ENCODE data around the gene P2RY6. TPM values are rescaled to one million over a fixed set of nuclear protein-coding genes. Genes with fewer than 3 reads are reported as not detected.

P2RY6 gene
- total RNA-seq, 2 experiments from 2014 or later = not detected

DNA sequence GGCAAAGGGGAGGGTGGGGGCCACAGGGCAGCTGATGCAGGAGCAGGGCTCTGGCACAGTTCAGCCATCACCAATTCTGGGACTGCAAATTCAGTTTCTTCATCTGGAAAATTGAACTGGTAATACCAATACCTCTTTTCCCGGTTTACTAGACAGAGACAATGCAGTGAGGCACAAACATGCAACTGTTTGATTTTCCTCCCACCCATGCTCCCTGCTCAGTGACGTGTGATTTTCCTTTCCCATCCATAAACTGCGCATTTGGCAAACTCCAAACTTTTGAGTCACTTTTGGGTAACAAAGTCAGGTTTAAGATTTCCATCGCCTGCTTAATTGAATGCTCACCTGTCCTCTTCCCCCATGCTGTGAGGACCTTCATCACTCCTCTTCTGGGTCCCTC, 30.8 kb upstream of the P2RY6 start:
- ChIA-PET CTCF (interaction anchor here (0.5 to 0.9 kb wide), 2 partner anchors 68 to 1231 kb away, joined by 3 to 4 read pairs; no protein-coding TSS in a partner anchor), POLR2A (no interaction called here)
- H3K4me1 Mint-ChIP-seq = no peaks in the 10 kb centered on the region
- H3K9me3 Mint-ChIP-seq = no peaks in the 10 kb centered on the region
- H3K4me3 Mint-ChIP-seq = no peak overlapping the region
- DNase-seq = no peak
- H3K27ac Mint-ChIP-seq = no peak overlapping the region
- H3K36me3 Mint-ChIP-seq (ENCODE audit: low read depth) = no peaks in the 10 kb centered on the region
- H3K27me3 Mint-ChIP-seq = peaks cover 9% of the 10 kb centered on the region

DNA sequence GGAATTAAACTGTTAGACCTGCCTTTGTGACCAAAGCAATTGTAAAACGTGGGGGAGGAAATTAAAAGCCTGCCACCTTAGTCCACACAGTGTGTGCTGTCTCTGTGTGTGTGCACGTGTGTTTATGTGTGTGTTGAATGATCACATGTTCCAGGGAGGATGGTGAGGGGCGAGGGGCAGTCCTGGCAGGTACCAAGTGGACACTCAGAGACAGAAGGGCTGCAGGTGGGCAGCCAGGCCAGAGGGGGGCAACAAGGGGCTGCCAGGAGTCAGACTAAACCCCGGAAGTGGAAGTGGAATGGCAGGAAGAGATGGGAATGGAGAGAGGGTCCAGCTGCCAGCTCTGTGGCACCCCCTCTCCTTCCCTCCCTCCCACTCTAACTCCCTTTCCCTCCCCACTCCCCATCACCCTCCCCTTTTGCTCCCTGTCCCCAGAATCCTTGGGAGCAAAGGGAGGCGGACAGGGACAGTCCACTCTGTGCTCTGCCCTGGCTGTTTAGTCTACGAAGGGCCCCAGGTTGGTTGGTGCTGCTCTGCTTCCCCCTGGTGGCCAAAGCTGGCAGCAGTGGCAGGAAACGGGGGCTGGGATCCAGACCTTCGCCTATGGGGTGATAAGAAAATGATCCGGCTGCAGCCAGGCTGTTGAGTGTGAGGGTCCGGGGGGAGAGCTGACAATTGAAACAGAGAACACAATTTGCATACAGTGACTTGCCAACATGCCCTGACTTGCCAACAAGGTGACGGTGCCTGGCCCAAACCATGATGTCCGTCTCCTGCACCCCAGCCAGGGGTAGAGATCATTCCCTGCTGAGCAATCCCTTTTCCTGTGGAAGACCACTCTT, 29.7 kb upstream of the P2RY6 start:
- Mint-ChIP-seq H3K4me1 (peaks cover 4% of the 10 kb centered on the region), H3K36me3 (ENCODE audit: low read depth) (no peaks in the 10 kb centered on the region), H3K27me3 (peaks cover 9% of the 10 kb centered on the region), H3K4me3 (no peak overlapping the region), H3K9me3 (no peaks in the 10 kb centered on the region), H3K27ac (no peak overlapping the region)
- DNase-seq = peak; percentile 78
- ChIA-PET POLR2A (no interaction called here), CTCF (interaction anchor here (0.5 to 1.9 kb wide), 8 partner anchors 14 to 415 kb away, joined by 3 to 6 read pairs (median 3); no protein-coding TSS in a partner anchor)

DNA sequence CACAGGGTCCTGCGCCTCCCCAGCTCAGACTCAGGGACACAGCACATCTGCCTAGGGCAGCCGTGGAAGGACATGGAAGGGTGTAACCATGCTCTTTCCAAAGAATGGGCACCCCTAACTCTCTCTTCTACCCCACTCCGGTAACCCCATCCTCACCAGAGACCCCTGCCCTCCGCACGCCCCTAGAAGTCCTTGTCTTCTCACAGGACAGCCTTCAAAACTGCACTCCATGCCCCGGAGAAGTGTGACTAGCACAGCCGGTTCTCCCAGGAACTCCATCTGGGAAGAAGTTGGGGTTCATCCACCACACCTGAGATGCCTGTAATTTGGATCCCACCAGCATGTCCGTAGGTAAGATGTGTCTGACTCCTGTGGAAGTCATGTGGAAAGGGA, 29.0 kb upstream of the P2RY6 start:
- Mint-ChIP-seq H3K9me3 (no peaks in the 10 kb centered on the region), H3K27ac (no peak overlapping the region), H3K27me3 (peaks cover 9% of the 10 kb centered on the region), H3K4me1 (peaks cover 4% of the 10 kb centered on the region), H3K36me3 (ENCODE audit: low read depth) (no peaks in the 10 kb centered on the region), H3K4me3 (no peak overlapping the region)
- ChIA-PET CTCF (interaction anchor here (0.7 to 1.9 kb wide), 6 partner anchors 23 to 415 kb away, joined by 3 to 6 read pairs (median 3); no protein-coding TSS in a partner anchor), POLR2A (no interaction called here)
- no peak for DNase-seq

DNA sequence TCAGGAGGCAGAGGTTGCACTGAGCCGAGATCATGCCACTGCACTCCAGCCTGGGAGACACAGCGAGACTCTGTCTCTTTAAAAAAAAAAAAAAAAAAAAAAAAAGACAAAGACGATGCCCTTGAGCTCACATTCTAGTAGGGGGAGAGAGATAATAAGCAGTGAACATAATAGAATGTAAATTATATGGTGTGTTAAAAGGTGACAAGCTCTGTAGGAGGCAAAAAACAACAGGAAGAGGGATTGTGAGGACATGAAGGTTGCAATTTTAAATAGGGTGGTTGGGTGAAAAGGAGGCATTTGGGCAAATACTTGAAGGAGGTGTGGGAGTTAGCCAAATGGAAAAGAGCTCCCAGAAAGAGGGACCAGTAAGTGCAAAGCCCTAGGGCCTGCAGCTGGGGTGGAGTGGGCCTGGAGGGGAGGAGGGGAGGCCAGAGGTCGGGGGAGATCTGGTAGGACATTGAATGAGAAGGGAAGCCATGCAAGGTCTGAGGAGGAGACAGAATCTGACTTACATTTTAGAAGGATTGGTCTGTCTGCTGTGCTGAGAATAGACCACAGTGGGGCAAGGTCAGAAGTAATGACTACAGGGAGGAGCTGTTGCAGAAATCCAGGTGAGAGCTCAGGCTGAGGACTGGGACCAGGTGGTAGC, 27.4 kb upstream of the P2RY6 start:
- Mint-ChIP-seq H3K27ac (no peak overlapping the region), H3K4me1 (peaks cover 10% of the 10 kb centered on the region), H3K27me3 (peaks cover 9% of the 10 kb centered on the region), H3K4me3 (no peak overlapping the region), H3K36me3 (ENCODE audit: low read depth) (no peaks in the 10 kb centered on the region), H3K9me3 (no peaks in the 10 kb centered on the region)
- ChIA-PET CTCF (interaction anchor here (0.6 to 2.1 kb wide), 5 partner anchors 9 to 520 kb away, joined by 3 to 6 read pairs (median 3); no protein-coding TSS in a partner anchor), POLR2A (no interaction called here)
- DNase-seq = no peak

DNA sequence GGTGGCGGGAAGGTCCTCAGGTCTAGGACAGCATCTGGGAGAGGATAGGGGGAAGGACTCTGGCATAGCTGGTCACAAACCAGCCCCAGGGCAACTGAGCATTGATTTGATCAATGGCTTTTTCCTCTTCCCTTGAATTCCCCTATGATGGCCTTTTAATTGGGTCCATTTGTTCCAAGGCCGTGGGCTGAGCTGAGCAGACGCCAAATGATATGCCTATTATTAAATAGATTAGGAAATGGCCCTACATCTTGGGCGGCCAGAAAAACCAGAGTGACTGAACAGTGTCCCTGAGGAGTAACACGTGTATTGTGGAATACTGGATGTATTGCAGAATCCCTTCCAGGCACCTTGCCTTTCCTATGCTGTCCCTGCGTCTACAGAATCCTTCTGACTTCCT, 26.7 kb upstream of the P2RY6 start:
- H3K27ac Mint-ChIP-seq = no peak overlapping the region
- DNase-seq = no peak
- peaks cover 10% of the 10 kb centered on the region for H3K4me1 Mint-ChIP-seq
- H3K36me3 Mint-ChIP-seq (ENCODE audit: low read depth) = no peaks in the 10 kb centered on the region
- H3K9me3 Mint-ChIP-seq = no peaks in the 10 kb centered on the region
- no peak overlapping the region for H3K4me3 Mint-ChIP-seq
- ChIA-PET POLR2A (no interaction called here), CTCF (interaction anchor here (1.2 to 2.1 kb wide), 3 partner anchors 10 to 520 kb away, joined by 3 to 6 read pairs (median 6); no protein-coding TSS in a partner anchor)
- peaks cover 9% of the 10 kb centered on the region for H3K27me3 Mint-ChIP-seq

DNA sequence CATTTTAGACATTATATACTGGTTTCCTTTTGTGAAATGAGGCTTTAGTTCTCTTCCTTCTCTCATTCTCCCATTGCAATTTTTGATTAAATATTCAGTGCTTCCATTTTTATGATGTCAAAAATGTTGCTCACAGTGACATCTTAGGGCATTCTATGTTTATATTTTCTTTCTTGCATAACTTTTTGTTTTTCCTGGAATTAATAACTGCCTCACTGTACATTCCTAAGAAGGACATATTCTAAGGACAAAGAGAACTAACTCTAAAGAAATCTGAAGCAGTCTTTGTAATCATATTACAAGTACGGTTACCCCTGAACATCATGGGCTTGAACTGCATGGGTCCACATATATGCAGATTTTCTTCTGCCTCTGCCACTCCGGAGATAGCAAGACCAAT, 25.8 kb upstream of the P2RY6 start:
- H3K4me1 Mint-ChIP-seq = peaks cover 10% of the 10 kb centered on the region
- ChIA-PET POLR2A (no interaction called here), CTCF (interaction anchor here (0.6 kb wide), 1 partner anchor 334 kb away, joined by 3 read pairs; no protein-coding TSS in a partner anchor)
- peaks cover 9% of the 10 kb centered on the region for H3K27me3 Mint-ChIP-seq
- H3K36me3 Mint-ChIP-seq (ENCODE audit: low read depth) = no peaks in the 10 kb centered on the region
- no peak overlapping the region for H3K27ac Mint-ChIP-seq
- no peaks in the 10 kb centered on the region for H3K9me3 Mint-ChIP-seq
- DNase-seq = no peak
- no peak overlapping the region for H3K4me3 Mint-ChIP-seq

DNA sequence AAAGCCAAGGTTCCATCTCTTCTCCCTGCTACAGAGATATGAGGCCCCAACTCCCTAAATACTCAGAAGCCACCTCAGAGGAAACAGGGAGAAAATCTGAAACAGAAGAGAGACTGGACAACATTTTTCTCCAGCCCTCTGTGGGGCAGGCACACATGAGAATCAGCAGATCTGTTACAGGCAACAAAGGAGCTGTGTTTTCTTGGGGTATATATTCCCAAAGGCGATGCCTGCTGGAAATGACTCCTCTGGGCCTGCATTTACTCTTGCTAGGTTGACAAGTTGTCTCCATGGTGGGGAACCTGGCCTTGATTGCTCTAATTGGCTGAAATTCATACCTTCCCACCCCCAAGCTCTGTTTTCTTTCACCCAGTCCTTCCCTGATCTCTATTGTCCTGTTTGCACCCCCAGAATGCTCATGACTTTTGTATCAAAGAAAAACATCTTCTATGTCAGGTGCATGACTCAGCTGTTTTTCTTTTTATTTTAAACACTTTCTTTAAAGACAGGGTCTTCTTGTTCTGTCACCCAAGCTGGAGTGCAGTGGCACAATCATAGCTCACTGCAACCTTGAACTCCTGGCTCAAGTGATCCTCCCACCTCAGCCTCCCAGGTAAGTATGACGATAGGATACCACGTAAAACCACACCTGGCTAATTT, 23.5 kb upstream of the P2RY6 start:
- Mint-ChIP-seq H3K9me3 (no peaks in the 10 kb centered on the region), H3K27ac (no peak overlapping the region)
- POLR2A ChIA-PET = no interaction called here

DNA sequence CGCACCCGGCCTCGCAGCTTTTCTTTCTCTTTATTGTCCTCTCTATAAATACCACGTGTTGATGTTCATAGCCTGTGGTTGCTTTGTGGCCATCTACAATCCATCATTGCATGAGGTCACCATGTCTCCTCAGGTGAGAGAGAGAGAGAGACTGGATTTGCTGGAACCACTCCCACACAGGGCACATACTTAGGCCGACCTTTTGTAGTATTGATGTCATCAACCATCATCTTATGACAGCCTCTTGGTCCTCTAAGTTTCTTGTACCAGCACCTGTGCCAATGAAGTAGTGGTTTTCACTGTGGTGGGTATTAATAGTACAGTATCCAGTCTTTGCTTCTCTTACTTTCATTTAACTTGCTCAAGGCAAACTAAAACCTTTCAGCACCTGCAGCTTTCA, 22.8 kb upstream of the P2RY6 start:
- no peaks in the 10 kb centered on the region for H3K36me3 Mint-ChIP-seq (ENCODE audit: low read depth)
- no peaks in the 10 kb centered on the region for H3K9me3 Mint-ChIP-seq
- H3K4me3 Mint-ChIP-seq = no peak overlapping the region
- peaks cover 10% of the 10 kb centered on the region for H3K4me1 Mint-ChIP-seq
- POLR2A ChIA-PET = no interaction called here
- CTCF ChIA-PET = interaction anchor here (0.7 to 1.2 kb wide), 2 partner anchors 13 to 261 kb away, joined by 3 read pairs; no protein-coding TSS in a partner anchor
- H3K27ac Mint-ChIP-seq = no peak overlapping the region
- H3K27me3 Mint-ChIP-seq = peaks cover 7% of the 10 kb centered on the region
- DNase-seq = peak; percentile 19

More for the DNA sequence above, 23.5 kb upstream of the P2RY6 start:
- CTCF ChIA-PET = interaction anchor here (0.7 to 1.2 kb wide), 2 partner anchors 12 to 260 kb away, joined by 3 read pairs; no protein-coding TSS in a partner anchor
- Mint-ChIP-seq H3K36me3 (ENCODE audit: low read depth) (no peaks in the 10 kb centered on the region), H3K4me1 (peaks cover 10% of the 10 kb centered on the region), H3K4me3 (no peak overlapping the region), H3K27me3 (peaks cover 7% of the 10 kb centered on the region)
- DNase-seq = no peak

DNA sequence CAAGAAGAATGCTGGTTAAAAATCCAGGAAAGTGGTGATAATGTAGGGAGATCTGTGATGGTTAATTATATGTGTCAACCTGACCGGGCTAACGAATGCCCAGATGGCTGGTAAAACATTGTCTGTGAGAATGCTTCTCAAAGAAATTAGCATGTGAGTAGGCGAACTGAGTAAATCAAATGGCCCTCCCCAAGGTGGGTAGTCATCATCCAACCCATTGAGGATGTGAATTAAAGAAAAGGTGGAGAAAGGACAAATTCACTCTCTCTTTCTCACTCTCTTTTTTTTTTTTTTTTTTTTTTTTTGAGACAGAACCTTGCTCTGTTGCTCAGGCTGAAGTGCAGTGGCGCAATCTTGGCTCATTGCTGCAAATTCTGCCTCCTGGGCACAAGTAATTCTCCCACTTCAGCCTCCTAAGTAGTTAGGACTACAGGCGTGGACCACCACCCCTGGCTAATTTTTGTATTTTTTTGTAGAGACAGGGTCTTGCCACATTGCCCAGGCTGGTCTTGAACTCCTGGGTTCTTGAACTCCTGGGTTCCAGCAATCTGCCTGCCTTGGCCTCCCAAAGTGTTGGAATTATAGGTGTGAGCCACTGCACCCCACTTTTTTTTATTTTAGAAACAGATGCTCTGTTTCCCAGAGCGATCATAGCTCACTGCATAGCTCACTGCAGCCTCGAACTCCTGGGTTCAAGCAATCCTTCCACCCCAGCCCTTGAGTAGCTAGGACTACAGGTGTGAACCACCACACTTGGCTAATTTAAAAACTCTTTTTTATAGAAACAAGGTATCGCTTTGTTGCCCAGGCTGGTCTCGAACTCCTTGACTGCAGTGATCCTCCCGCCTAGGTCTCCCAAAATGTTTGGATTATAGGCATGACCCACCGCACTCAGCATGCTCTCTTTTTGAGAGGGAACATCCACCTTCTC, 22.0 kb upstream of the P2RY6 start:
- H3K4me1 Mint-ChIP-seq = peaks cover 10% of the 10 kb centered on the region
- H3K27me3 Mint-ChIP-seq = peaks cover 1% of the 10 kb centered on the region
- ChIA-PET CTCF (no interaction called here), POLR2A (no interaction called here)
- no peaks in the 10 kb centered on the region for H3K9me3 Mint-ChIP-seq
- no peak overlapping the region for H3K4me3 Mint-ChIP-seq
- no peaks in the 10 kb centered on the region for H3K36me3 Mint-ChIP-seq (ENCODE audit: low read depth)
- no peak overlapping the region for H3K27ac Mint-ChIP-seq
- peak; percentile 27 for DNase-seq

DNA sequence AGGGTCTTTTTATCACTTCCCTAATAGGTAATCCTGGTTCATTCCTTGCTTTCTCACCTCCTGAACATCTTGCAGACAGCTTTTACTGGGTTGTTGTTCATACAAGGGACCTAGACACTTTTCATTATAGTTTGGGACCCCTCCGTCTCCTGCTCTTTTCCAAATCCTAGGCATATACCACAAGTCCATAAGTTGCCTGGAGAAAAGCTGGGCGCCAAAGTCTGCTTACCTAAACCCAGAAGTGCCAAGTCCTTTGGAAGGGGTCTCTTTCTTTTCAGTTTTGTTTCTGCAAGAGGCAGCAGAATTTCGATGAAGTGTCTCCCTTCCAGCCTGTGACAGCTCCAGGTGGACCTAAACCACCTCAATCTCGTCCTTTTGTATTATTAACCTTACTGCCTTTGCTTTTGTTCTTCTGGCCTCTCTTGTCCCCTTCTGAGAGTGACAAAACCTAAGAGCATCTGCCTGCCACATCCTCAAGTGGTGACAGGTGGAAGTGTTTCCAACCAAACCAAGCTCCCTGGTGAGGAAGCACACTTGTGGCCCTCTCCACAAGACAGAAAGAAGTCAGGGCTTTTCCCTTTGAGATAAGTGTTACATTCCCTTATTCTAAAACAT, 19.5 kb upstream of the P2RY6 start:
- POLR2A ChIA-PET = interaction anchor here (0.6 kb wide), 1 partner anchor 11 kb away, joined by 3 read pairs; no protein-coding TSS in a partner anchor
- no peak overlapping the region for H3K27ac Mint-ChIP-seq
- peaks cover 6% of the 10 kb centered on the region for H3K4me1 Mint-ChIP-seq
- no peaks in the 10 kb centered on the region for H3K36me3 Mint-ChIP-seq (ENCODE audit: low read depth)
- H3K4me3 Mint-ChIP-seq = no peak overlapping the region
- peak; percentile 52 for DNase-seq
- no peaks in the 10 kb centered on the region for H3K27me3 Mint-ChIP-seq
- CTCF ChIA-PET = interaction anchor here (0.7 kb wide), 2 partner anchors 21 to 378 kb away, joined by 3 read pairs; no protein-coding TSS in a partner anchor
- no peaks in the 10 kb centered on the region for H3K9me3 Mint-ChIP-seq

DNA sequence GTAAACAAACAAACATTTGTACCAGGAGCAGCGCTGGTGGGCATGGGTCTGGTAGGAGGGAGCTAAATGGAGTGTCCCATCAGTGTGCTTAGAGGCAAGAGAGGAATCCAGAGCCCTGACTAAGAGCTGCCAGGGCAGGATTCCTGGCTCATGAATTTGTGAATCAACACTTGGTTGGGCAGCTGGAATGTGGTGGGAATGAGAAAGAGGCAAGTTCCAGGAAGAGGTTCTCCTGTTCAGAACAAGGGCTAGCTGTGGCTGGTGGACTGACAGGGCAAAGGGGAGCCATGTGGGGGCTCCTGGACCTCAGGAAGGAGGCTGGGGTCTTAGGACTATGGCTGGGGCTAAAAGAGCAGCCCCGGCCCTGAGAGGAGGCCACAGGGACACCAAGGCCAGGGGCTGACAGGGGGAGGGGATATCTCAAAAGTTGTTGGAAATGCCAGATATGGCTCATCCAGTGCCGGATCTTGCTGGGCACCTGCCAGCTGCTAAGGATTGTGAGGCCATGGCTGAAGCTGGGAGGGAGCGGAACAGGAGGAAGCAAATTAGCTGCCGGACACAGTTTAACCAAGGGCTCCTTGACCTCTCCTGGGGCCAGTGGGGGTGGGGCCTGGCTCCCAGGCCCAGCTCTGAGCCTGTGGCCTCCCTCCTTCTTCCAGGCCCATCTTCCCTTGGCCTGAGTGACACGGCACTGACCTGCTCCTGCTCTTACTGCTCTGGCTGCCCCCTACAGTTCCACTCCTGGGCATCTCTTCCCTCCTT, 14.6 kb upstream of the P2RY6 start:
- Mint-ChIP-seq H3K4me3 (no peak overlapping the region), H3K27me3 (peaks cover 8% of the 10 kb centered on the region), H3K4me1 (no peaks in the 10 kb centered on the region), H3K27ac (no peak overlapping the region), H3K9me3 (no peaks in the 10 kb centered on the region), H3K36me3 (ENCODE audit: low read depth) (no peaks in the 10 kb centered on the region)
- ChIA-PET POLR2A (no interaction called here), CTCF (interaction anchor here (0.9 to 1.3 kb wide), 2 partner anchors 11 to 77 kb away, joined by 3 to 4 read pairs; no protein-coding TSS in a partner anchor)
- no peak for DNase-seq

Data from activated CD4-positive, alpha-beta T cell treated with anti-CD3 and anti-CD28 coated beads, Interleukin-2, amount 10 ng/mL, durations not matched to agents 7 days and 5 days (primary cell).